ENCODE measurements around the gene THUMPD1. TPM values are rescaled to one million over a fixed set of nuclear protein-coding genes. Genes with fewer than 3 reads are reported as not detected.

The THUMPD1 gene
- total RNA-seq, 4 donors from 2014 or later = 54.0 to 102 (median 84.0) TPM

DNA sequence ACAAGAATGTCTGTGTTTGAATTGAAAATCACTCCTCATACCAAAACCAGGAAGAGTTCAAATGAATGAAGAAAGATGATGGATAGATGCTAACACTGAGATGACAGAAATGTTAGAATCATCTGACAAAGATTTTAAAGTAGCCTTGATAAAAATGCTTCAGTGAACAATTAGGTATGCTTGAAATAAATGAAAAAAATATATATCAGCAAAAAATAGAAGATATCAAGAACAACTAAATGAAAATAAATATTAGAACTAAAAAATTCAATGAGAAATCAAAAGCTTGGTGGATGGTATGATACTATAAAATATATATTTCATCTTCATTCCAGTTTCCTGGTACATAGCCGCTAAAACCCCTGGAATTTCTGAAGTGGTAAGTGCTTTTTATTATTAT, 13.6 kb upstream of the THUMPD1 start:
- Histone ChIP-seq H3K36me3 (no peaks in the 10 kb centered on the region), H3K4me3 (no peak overlapping the region), H3K27me3 (no peaks in the 10 kb centered on the region), H3K4me1 (no peaks in the 10 kb centered on the region), H3K9me3 (no peaks in the 10 kb centered on the region), H3K27ac (replicated peaks in 1 of 4) (no peak overlapping the region)
- TF ChIP-seq EP300 (IDR thresholded peaks at IDR 0.05) (no peak), POLR2A (IDR thresholded peaks at IDR 0.05; ENCODE audit: low read depth) (no peak), POLR2AphosphoS5 (IDR thresholded peaks at IDR 0.05) (no peak)
- TF ChIP-seq, protein P1, sequence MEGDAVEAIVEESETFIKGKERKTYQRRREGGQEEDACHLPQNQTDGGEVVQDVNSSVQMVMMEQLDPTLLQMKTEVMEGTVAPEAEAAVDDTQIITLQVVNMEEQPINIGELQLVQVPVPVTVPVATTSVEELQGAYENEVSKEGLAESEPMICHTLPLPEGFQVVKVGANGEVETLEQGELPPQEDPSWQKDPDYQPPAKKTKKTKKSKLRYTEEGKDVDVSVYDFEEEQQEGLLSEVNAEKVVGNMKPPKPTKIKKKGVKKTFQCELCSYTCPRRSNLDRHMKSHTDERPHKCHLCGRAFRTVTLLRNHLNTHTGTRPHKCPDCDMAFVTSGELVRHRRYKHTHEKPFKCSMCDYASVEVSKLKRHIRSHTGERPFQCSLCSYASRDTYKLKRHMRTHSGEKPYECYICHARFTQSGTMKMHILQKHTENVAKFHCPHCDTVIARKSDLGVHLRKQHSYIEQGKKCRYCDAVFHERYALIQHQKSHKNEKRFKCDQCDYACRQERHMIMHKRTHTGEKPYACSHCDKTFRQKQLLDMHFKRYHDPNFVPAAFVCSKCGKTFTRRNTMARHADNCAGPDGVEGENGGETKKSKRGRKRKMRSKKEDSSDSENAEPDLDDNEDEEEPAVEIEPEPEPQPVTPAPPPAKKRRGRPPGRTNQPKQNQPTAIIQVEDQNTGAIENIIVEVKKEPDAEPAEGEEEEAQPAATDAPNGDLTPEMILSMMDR (IDR thresholded peaks at IDR 0.05) = no peak
- no peak for DNase-seq (ENCODE audit: extremely low spot score)
- intact Hi-C loops (cut with DNase I) = no loop called here
- 78% methylated on average over 1 of the region's 1 CpG for WGBS

GRCh38 chr16:20753727-20754126, 12.1 kb upstream of the THUMPD1 start:
- WGBS = 72% methylated on average over 1 of the region's 1 CpG
- intact Hi-C loops (cut with DNase I) = no loop called here
- DNase-seq (ENCODE audit: extremely low spot score) = peak; percentile 5
- Histone ChIP-seq H3K27me3 (no peaks in the 10 kb centered on the region), H3K4me3 (no peak overlapping the region), H3K9me3 (no peaks in the 10 kb centered on the region), H3K36me3 (no peaks in the 10 kb centered on the region), H3K27ac (replicated peaks in 1 of 4) (no peak overlapping the region), H3K4me1 (no peaks in the 10 kb centered on the region)
- no peak for TF ChIP-seq POLR2AphosphoS5 (IDR thresholded peaks at IDR 0.05)
- no peak for TF ChIP-seq POLR2A (IDR thresholded peaks at IDR 0.05; ENCODE audit: low read depth)

GRCh38 chr16:20750558-20750957, 8.9 kb upstream of the THUMPD1 start:
- H3K27ac ChIP-seq (replicated peaks in 1 of 4) = no peak overlapping the region
- intact Hi-C loops (cut with DNase I) = no loop called here
- H3K9me3 ChIP-seq = peaks cover 0 to 4% (median 0%) of the 10 kb centered on the region in 4 donors
- TF ChIP-seq POLR2AphosphoS5 (IDR thresholded peaks at IDR 0.05) (no peak), EP300 (IDR thresholded peaks at IDR 0.05) (no peak), POLR2A (IDR thresholded peaks at IDR 0.05; ENCODE audit: low read depth) (no peak)
- TF ChIP-seq, protein P1 (IDR thresholded peaks at IDR 0.05) = no peak
- H3K4me1 ChIP-seq = no peaks in the 10 kb centered on the region
- no peaks in the 10 kb centered on the region for H3K27me3 ChIP-seq
- H3K36me3 ChIP-seq = no peaks in the 10 kb centered on the region
- no peak for DNase-seq (ENCODE audit: extremely low spot score)
- WGBS = 65% methylated on average over 1 of the region's 1 CpG
- H3K4me3 ChIP-seq = no peak overlapping the region

DNA sequence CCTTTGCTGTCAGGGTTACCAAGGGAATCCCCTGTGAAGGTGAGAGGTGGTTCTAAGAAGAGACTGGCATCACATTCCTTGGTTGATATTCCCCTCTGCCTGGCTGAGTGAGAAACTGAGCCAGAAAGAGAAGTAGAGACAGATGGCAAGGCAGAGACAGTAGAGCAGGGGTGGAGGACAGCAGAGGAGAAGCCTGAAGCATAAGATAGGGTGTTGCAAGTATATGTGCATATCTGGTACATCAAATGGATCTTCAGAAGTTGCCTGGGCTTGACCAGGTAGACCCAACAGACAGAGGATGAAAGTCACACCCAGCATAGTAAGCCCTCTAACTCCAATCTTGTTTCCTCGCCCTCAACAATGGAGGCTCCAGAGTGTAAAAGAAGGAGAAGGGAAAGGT, 7.9 kb upstream of the THUMPD1 start:
- Histone ChIP-seq H3K27me3 (no peaks in the 10 kb centered on the region), H3K9me3 (peaks cover 0 to 4% (median 0%) of the 10 kb centered on the region in 4 donors), H3K4me3 (no peak overlapping the region), H3K4me1 (no peaks in the 10 kb centered on the region), H3K27ac (replicated peaks in 1 of 4) (no peak overlapping the region), H3K36me3 (no peaks in the 10 kb centered on the region)
- intact Hi-C loops (cut with DNase I) = no loop called here
- TF ChIP-seq, protein P1 (IDR thresholded peaks at IDR 0.05) = no peak
- DNase-seq (ENCODE audit: extremely low spot score) = peak; percentile 31
- 87% methylated on average over 1 of the region's 1 CpG for WGBS

- no peak overlapping the region for H3K27ac ChIP-seq (replicated peaks in 1 of 4)
- H3K9me3 ChIP-seq = peaks cover 0 to 4% (median 0%) of the 10 kb centered on the region in 4 donors
- peak; percentile 55 for DNase-seq (ENCODE audit: extremely low spot score)
- no peak overlapping the region for H3K4me3 ChIP-seq
- H3K4me1 ChIP-seq = peaks cover 0 to under 1% (median under 1%) of the 10 kb centered on the region in 4 donors
- no peaks in the 10 kb centered on the region for H3K36me3 ChIP-seq
- no peaks in the 10 kb centered on the region for H3K27me3 ChIP-seq
- no peak for TF ChIP-seq POLR2A (IDR thresholded peaks at IDR 0.05; ENCODE audit: low read depth)
- TF ChIP-seq POLR2AphosphoS5 (IDR thresholded peaks at IDR 0.05) = no peak
- intact Hi-C loops (cut with DNase I) = no loop called here
- 89% methylated on average over 4 of the region's 4 CpGs for WGBS
Observed at GRCh38 chr16:20747030-20747816, 5.6 kb upstream of the THUMPD1 start.
